GM10266 (cell line): ENCODE measurements around the gene NABP2.
A peak's percentile ranks its signal among the peaks of the same experiment; 100 is the strongest.

Source experiments
- DNase-seq: peaks from one replicate; pipeline ENCODE4 v3.0.0; 2012; ENCODE audit errors: extremely low spot score
- CTCF ChIP-seq: IDR thresholded peaks from 2 replicates; pipeline ENCODE4 v1.5.1; 2012; ENCODE audit warnings: mild to moderate bottlenecking, low read depth; ENCODE audit not compliant: control insufficient read depth, insufficient read depth; ENCODE audit errors: missing control alignments

Gene NABP2

GRCh38 chr12:56223571-56224101 is 506 bp upstream of the NABP2 start:
- no peak for TF ChIP-seq CTCF
- DNase-seq, result no peak

DNA sequence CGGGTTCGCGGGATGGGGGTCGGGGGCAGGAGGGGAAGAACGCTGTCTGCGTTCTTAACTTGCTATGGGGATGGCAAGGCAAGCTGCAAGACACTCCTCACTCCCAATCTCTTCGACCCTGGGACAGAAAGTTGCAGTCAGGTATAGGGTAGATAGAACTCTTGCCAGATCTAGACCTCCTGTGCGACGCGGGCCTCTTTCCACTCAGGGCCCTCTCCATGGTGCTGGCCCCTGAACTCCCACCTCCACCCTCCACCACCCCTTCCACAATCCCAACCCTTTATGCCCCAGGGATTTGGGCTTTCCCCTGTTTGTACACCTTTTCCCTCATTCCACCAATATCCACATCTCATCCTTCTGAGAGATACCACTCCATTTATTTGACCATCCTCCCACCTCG is 812 bp downstream of the NABP2 start:
- no peak for DNase-seq
- TF ChIP-seq CTCF, result no peak

DNA sequence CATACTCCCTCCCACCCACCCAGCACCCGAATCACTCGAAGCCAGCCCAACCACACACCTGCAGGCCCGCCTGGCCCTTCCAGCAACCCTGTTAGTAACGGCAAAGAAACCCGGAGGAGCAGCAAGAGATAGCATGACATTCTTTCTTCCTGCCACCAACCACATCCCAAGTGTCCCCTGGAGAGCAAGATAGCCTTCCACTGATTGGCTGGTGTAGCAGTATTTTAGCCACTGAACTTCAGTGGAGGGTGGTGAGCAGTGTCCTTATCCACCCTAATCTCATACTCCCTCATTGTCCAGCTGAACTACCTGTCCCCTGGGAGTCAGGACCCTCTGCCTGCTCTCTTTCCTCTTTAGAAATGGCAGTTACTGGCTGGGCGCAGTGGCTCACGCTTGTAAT is 4.9 kb downstream of the NABP2 start:
- no peak for DNase-seq
- TF ChIP-seq CTCF, result no peak

DNA sequence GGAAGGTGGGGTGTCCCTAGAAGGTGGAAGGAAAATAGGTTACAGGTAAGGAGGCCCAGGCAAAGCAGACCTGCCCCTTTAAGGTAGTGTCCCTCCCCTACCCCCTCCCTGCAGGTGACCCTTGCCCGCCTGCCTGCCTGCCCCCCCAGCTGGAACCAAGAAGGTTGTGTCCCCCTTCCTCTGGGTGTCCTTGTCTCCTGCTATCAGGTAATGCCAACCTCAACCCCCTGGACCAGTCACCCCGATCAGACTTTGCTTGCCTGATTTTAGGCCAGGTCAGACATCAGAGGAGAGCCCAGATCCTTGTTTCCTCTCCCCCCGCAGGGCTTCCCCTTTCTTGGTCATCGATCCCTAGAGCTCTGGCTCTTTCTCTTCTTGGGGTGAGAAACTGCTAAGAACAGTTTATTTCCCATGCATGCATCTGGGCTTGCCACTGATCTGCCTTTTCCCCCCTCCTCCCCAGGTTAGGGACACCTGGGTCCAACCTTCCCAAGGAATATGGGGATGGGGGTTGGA is 5.8 kb downstream of the NABP2 start, which contains the start of gene SLC39A5:
SLC39A5 (plus strand) TSS at position 136 of the 516 bp plus-strand sequence. CDS start 1,224 bp downstream, outside the sequence.
- TF ChIP-seq CTCF, result no peak

GRCh38 chr12:56230432-56231183 is 6.5 kb downstream of the NABP2 start:
- TF ChIP-seq CTCF, result no peak
- DNase-seq, result peak; percentile 7

More for the DNA sequence above, 5.8 kb downstream of the NABP2 start, which contains the start of gene SLC39A5:
- DNase-seq, result peak; percentile 10

DNA sequence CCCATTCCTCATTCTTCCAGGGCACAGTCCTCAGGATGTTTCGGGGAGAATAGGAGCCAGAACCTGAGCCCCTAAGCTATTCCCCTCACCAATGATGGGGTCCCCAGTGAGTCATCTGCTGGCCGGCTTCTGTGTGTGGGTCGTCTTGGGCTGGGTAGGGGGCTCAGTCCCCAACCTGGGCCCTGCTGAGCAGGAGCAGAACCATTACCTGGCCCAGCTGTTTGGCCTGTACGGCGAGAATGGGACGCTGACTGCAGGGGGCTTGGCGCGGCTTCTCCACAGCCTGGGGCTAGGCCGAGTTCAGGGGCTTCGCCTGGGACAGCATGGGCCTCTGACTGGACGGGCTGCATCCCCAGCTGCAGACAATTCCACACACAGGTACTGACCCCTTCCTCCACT is 7.0 kb downstream of the NABP2 start:
- no peak for DNase-seq
- TF ChIP-seq CTCF, result no peak
